Loucy (cell line): ENCODE measurements around the gene ANKRD16.

ENCODE experiments used
- EZH2phosphoT487 ChIP-seq: fragments of 200-600 bp; IDR thresholded peaks from 2 replicates; pipeline ENCODE4 v1.6.1; 2018; ENCODE audit warnings: antibody characterized with exemption, mild to moderate bottlenecking, moderate library complexity, borderline replicate concordance
- TF ChIP-seq, protein P1 (sequence below): fragments of 200-600 bp; sonication (generic); conservative IDR thresholded peaks from 2 replicates; pipeline ENCODE4 v1.5.1; 2014; ENCODE audit warnings: mild to moderate bottlenecking, antibody characterized with exemption, low read length

DNA sequence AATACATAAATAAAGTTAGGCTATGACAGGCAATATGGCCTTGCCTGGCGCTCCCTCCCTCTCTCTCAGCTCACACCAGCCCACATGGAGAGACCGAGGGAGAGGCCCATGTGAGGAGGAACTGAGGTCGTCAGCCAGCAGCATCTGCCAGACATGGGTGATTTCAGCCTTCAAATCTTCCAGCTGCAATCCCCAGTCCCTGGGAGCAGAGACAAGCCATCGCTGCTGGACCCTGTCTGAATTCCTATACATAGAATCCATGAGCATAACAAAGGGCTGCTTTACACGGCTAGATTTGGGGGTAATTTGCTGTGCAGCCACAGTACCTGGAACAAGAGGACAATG, 35.6 kb downstream of the ANKRD16 start:
- TF ChIP-seq, protein P1, sequence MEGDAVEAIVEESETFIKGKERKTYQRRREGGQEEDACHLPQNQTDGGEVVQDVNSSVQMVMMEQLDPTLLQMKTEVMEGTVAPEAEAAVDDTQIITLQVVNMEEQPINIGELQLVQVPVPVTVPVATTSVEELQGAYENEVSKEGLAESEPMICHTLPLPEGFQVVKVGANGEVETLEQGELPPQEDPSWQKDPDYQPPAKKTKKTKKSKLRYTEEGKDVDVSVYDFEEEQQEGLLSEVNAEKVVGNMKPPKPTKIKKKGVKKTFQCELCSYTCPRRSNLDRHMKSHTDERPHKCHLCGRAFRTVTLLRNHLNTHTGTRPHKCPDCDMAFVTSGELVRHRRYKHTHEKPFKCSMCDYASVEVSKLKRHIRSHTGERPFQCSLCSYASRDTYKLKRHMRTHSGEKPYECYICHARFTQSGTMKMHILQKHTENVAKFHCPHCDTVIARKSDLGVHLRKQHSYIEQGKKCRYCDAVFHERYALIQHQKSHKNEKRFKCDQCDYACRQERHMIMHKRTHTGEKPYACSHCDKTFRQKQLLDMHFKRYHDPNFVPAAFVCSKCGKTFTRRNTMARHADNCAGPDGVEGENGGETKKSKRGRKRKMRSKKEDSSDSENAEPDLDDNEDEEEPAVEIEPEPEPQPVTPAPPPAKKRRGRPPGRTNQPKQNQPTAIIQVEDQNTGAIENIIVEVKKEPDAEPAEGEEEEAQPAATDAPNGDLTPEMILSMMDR = no peak
- no peak for TF ChIP-seq EZH2phosphoT487
